Activated B cell treated with CpG ODN at 0.5 μM for 24 hours (primary cell): ENCODE results near the gene PUDP. TPM values are rescaled to one million over a fixed set of nuclear protein-coding genes. Genes with fewer than 3 reads are reported as not detected.

Source experiments
- ATAC-seq: fragments of 200-7000 bp; cut with Tn5 transposase; one replicate; pipeline ENCODE4 v1.10.0; 2021; ENCODE audit warnings: low read depth, mild to moderate bottlenecking, moderate library complexity
- CTCF ChIA-PET: fragments of 350-600 bp; sonication (Branson Sonifier 250); formaldehyde crosslinking; loops from one replicate; lab custom pipeline; 2021; ENCODE audit warnings: antibody characterized with exemption; lab: Charles Lee
- POLR2A ChIA-PET: fragments of 350-600 bp; sonication (Branson Sonifier 250); formaldehyde crosslinking; loops from one replicate; lab custom pipeline; 2021; ENCODE audit warnings: antibody characterized with exemption; lab: Charles Lee
- DNase-seq: peaks from one replicate; pipeline ENCODE4 v3.0.0; 2022
- H3K27ac Mint-ChIP-seq: one replicate; pipeline ENCODE4 v1.8.0; 2020; ENCODE audit warnings: mixed read lengths
- H3K27me3 Mint-ChIP-seq: one replicate; pipeline ENCODE4 v1.8.0; 2021; ENCODE audit warnings: mixed read lengths
- H3K36me3 Mint-ChIP-seq: one replicate; pipeline ENCODE4 v1.8.0; 2021; ENCODE audit warnings: low read depth, mixed read lengths
- H3K4me1 Mint-ChIP-seq: one replicate; pipeline ENCODE4 v1.8.0; 2021; ENCODE audit warnings: mixed read lengths
- H3K4me3 Mint-ChIP-seq: one replicate; pipeline ENCODE4 v1.8.0; 2020; ENCODE audit warnings: mild to moderate bottlenecking, mixed read lengths
- H3K9me3 Mint-ChIP-seq: one replicate; pipeline ENCODE4 v1.8.0; 2020; ENCODE audit warnings: mixed read lengths
- CTCF ChIP-seq: fragments of 200-600 bp; IDR thresholded peaks from one replicate; pipeline ENCODE4 v1.8.0; 2022; ENCODE audit warnings: antibody characterized with exemption, mild to moderate bottlenecking
- intact Hi-C: fragments of 100-400 bp; cut with micrococcal nuclease; formaldehyde crosslinking; loops from one replicate; pipeline ENCODE4 v1.15.1; 2024
- total RNA-seq: library from RNA; stranded (reverse); gene quantifications from 2 replicates; pipeline ENCODE4 v1.2.3, GENCODE V29; 2022

PUDP gene
- total RNA-seq, 1 donor from 2014 or later, result 14.0 TPM

- H3K4me1 Mint-ChIP-seq, result peaks cover 24% of the 10 kb centered on the region
- ChIA-PET CTCF (no interaction called here), POLR2A (no interaction called here)
- TF ChIP-seq CTCF, result no peak
- DNase-seq, result no peak
- H3K36me3 Mint-ChIP-seq, result peaks cover 15% of the 10 kb centered on the region
- ATAC-seq, result no peak
- no peak overlapping the region for H3K27ac Mint-ChIP-seq
- H3K9me3 Mint-ChIP-seq, result peaks cover 2% of the 10 kb centered on the region
- H3K4me3 Mint-ChIP-seq, result no peak overlapping the region
- no peaks in the 10 kb centered on the region for H3K27me3 Mint-ChIP-seq
- intact Hi-C loops, result no loop called here
Measured at GRCh38 chrX:7119950-7120877, 27.7 kb downstream of the PUDP start.

GRCh38 chrX:7117587-7117986 is 30.4 kb downstream of the PUDP start:
- Mint-ChIP-seq H3K9me3 (peaks cover 2% of the 10 kb centered on the region), H3K36me3 (peaks cover 12% of the 10 kb centered on the region), H3K4me3 (no peak overlapping the region), H3K27ac (no peak overlapping the region), H3K27me3 (no peaks in the 10 kb centered on the region), H3K4me1 (peaks cover 24% of the 10 kb centered on the region)
- intact Hi-C loops, result no loop called here
- TF ChIP-seq CTCF, result no peak
- DNase-seq (no peak), ATAC-seq (no peak)
- ChIA-PET CTCF (no interaction called here), POLR2A (no interaction called here)

DNA sequence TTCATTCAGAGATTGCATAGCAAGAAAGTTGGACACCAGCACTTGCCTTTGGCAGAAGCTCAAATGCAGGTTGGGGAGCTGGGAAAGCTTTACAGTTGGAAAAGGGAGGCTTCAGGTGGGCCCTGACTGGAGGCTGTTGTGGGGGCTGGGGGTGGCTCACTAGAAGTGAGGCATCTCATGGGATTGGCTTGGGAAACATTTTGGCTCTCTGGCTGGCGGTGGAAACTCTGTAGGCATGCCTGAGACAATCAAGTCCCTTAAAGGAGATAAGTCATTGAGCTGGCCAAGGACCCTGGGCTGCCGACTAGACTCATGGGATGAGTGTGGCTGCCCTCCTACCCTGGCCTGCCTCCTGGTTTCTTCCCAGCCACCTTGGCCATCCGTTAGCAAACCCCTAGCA is 31.9 kb downstream of the PUDP start:
- H3K27ac Mint-ChIP-seq, result no peak overlapping the region
- intact Hi-C loops, result no loop called here
- ATAC-seq (no peak), DNase-seq (no peak)
- H3K36me3 Mint-ChIP-seq, result peaks cover 12% of the 10 kb centered on the region
- POLR2A ChIA-PET, result no interaction called here
- H3K4me1 Mint-ChIP-seq, result peaks cover 31% of the 10 kb centered on the region
- H3K27me3 Mint-ChIP-seq, result no peaks in the 10 kb centered on the region
- no peak for TF ChIP-seq CTCF
- peaks cover 2% of the 10 kb centered on the region for H3K9me3 Mint-ChIP-seq
- CTCF ChIA-PET, result no interaction called here
- H3K4me3 Mint-ChIP-seq, result no peak overlapping the region

GRCh38 chrX:7115557-7115956 is 32.4 kb downstream of the PUDP start:
- ATAC-seq, result no peak
- H3K27ac Mint-ChIP-seq, result peak overlapping the region; percentile 56
- H3K27me3 Mint-ChIP-seq, result no peaks in the 10 kb centered on the region
- DNase-seq, result no peak
- H3K4me1 Mint-ChIP-seq, result peaks cover 35% of the 10 kb centered on the region
- H3K9me3 Mint-ChIP-seq, result peaks cover 2% of the 10 kb centered on the region
- POLR2A ChIA-PET, result no interaction called here
- intact Hi-C loops, result no loop called here
- peaks cover 12% of the 10 kb centered on the region for H3K36me3 Mint-ChIP-seq
- no peak overlapping the region for H3K4me3 Mint-ChIP-seq
- TF ChIP-seq CTCF, result no peak
- CTCF ChIA-PET, result no interaction called here

- Mint-ChIP-seq H3K36me3 (peaks cover 6% of the 10 kb centered on the region), H3K27ac (no peak overlapping the region), H3K4me3 (no peak overlapping the region), H3K4me1 (peaks cover 46% of the 10 kb centered on the region), H3K27me3 (no peaks in the 10 kb centered on the region), H3K9me3 (no peaks in the 10 kb centered on the region)
- TF ChIP-seq CTCF, result no peak
- ATAC-seq, result no peak
- DNase-seq, result no peak
- CTCF ChIA-PET, result no interaction called here
- POLR2A ChIA-PET, result interaction anchor here (0.6 kb wide), 1 partner anchor 814 kb away, joined by 3 read pairs; no protein-coding TSS in a partner anchor
- intact Hi-C loops, result no loop called here
Measured at GRCh38 chrX:7112071-7112470, 35.9 kb downstream of the PUDP start.
